ENCODE data around the gene CXCL6. TPM values are rescaled to one million over a fixed set of nuclear protein-coding genes. Genes with fewer than 3 reads are reported as not detected.

CXCL6 gene
- total and polyA plus RNA-seq, 4 donors: 0.79 to 2.9 (median 1.4) TPM

- H3K27me3 ChIP-seq (ENCODE audit: control insufficient read depth, insufficient read depth, low read length): no peaks in the 10 kb centered on the region
Observed at GRCh38 chr4:73871511-73872310, 35.2 kb downstream of the CXCL6 start.

DNA sequence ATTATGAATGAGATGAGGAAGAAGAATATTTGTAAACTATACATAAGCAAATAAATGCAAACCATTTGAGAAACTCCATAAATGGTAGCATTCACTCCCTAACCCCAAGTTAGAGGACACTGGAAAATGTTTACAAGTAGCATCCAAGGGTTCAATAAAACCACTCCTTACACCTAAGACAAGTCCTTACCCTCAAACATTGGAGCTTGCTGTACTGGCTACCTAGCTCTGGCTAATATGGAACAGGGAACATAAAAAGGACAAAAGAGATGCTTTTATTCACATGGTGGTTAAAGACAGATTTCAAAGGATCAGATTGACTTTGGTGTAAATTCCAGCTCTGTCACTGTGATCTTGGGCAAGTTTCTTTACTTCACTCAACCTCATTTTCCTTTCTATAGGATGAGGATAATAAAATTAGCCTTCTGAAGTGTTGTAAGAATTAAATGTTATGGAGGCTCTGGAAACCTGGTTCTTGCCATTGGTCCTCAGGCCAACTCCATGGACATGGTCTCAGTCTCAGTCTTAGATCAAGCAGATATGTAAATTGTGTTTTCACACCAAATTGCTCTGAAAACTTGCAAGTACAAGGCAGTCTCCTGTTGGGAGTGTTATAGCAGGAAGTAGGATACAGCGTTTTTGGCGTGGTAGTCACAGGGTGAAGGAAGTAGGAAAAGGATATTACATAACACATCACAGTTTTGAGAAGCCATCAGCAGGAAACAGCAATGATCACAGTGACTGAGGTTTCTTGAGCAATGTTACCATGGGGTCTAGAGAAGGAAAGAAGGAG is 36.0 kb downstream of the CXCL6 start:
- no peaks in the 10 kb centered on the region for H3K36me3 ChIP-seq (ENCODE audit: control insufficient read depth, insufficient read depth, low read length)
- H3K27me3 ChIP-seq (ENCODE audit: control insufficient read depth, insufficient read depth, low read length): no peaks in the 10 kb centered on the region
- no peaks in the 10 kb centered on the region for H3K9me3 ChIP-seq (ENCODE audit: control insufficient read depth, insufficient read depth, low read length)
- no peak overlapping the region for H3K27ac ChIP-seq (ENCODE audit: low read depth, low read length)
- no peak overlapping the region for H3K4me3 ChIP-seq (ENCODE audit: low read depth, low read length)
- no peak for DNase-seq (ENCODE audit: low read depth in 4 of 6, low spot score in 6 of 6)
- H3K4me1 ChIP-seq (ENCODE audit: control insufficient read depth, insufficient read depth, low read length): peaks cover 11% of the 10 kb centered on the region
- WGBS (ENCODE audit: insufficient coverage): no CpG with 5 or more reads among the region's 2 CpGs

More at GRCh38 chr4:73871511-73872310, 35.2 kb downstream of the CXCL6 start:
- H3K4me3 ChIP-seq (ENCODE audit: low read depth, low read length): no peak overlapping the region
- no peaks in the 10 kb centered on the region for H3K36me3 ChIP-seq (ENCODE audit: control insufficient read depth, insufficient read depth, low read length)
- H3K9me3 ChIP-seq (ENCODE audit: control insufficient read depth, insufficient read depth, low read length): no peaks in the 10 kb centered on the region
- H3K4me1 ChIP-seq (ENCODE audit: control insufficient read depth, insufficient read depth, low read length): peaks cover 11% of the 10 kb centered on the region
- whole genome bisulfite sequencing (ENCODE audit: insufficient coverage): no CpG with 5 or more reads among the region's 6 CpGs
- DNase-seq (ENCODE audit: low read depth in 4 of 6, low spot score in 6 of 6): no peak
- no peak overlapping the region for H3K27ac ChIP-seq (ENCODE audit: low read depth, low read length)

GRCh38 chr4:73874386-73874785 is 37.9 kb downstream of the CXCL6 start:
- 90% methylated on average over 2 of the region's 2 CpGs for WGBS (ENCODE audit: insufficient coverage)
- Histone ChIP-seq H3K4me3 (ENCODE audit: low read depth, low read length) (no peak overlapping the region), H3K4me1 (ENCODE audit: control insufficient read depth, insufficient read depth, low read length) (peaks cover 4% of the 10 kb centered on the region), H3K27ac (ENCODE audit: low read depth, low read length) (no peak overlapping the region), H3K27me3 (ENCODE audit: control insufficient read depth, insufficient read depth, low read length) (no peaks in the 10 kb centered on the region), H3K9me3 (ENCODE audit: control insufficient read depth, insufficient read depth, low read length) (no peaks in the 10 kb centered on the region), H3K36me3 (ENCODE audit: control insufficient read depth, insufficient read depth, low read length) (no peaks in the 10 kb centered on the region)
- no peak for DNase-seq (ENCODE audit: low read depth in 4 of 6, low spot score in 6 of 6)

DNA sequence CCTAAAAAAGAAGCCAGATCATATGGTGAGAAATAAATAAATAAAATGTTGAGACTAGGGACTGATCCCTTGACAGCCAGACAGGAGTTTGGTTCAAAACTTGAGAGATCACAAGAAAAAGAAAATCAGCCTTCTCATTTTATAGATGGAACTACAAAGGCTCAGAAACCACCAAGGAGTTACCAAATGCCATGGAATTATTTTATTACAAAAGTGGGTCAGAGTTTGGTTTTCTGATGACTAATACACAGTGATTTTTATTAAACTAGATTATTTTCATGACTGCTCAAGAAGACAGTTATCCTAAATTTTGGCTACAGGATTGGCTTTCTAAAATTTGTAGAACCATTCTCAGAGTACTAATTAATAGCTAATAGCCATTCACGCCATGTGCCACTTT is 38.9 kb downstream of the CXCL6 start:
- Histone ChIP-seq H3K9me3 (ENCODE audit: control insufficient read depth, insufficient read depth, low read length) (no peaks in the 10 kb centered on the region), H3K4me1 (ENCODE audit: control insufficient read depth, insufficient read depth, low read length) (no peaks in the 10 kb centered on the region), H3K27me3 (ENCODE audit: control insufficient read depth, insufficient read depth, low read length) (no peaks in the 10 kb centered on the region), H3K27ac (ENCODE audit: low read depth, low read length) (no peak overlapping the region), H3K36me3 (ENCODE audit: control insufficient read depth, insufficient read depth, low read length) (no peaks in the 10 kb centered on the region), H3K4me3 (ENCODE audit: low read depth, low read length) (no peak overlapping the region)
- DNase-seq (ENCODE audit: low read depth in 4 of 6, low spot score in 6 of 6): no peak
- no CpG with 5 or more reads among the region's 1 CpG for WGBS (ENCODE audit: insufficient coverage)

- WGBS (ENCODE audit: insufficient coverage): no CpG with 5 or more reads among the region's 1 CpG
- no peak for DNase-seq (ENCODE audit: low read depth in 4 of 6, low spot score in 6 of 6)
- H3K4me1 ChIP-seq (ENCODE audit: control insufficient read depth, insufficient read depth, low read length): no peaks in the 10 kb centered on the region
- H3K27ac ChIP-seq (ENCODE audit: low read depth, low read length): no peak overlapping the region
- H3K9me3 ChIP-seq (ENCODE audit: control insufficient read depth, insufficient read depth, low read length): no peaks in the 10 kb centered on the region
- H3K36me3 ChIP-seq (ENCODE audit: control insufficient read depth, insufficient read depth, low read length): no peaks in the 10 kb centered on the region
- no peak overlapping the region for H3K4me3 ChIP-seq (ENCODE audit: low read depth, low read length)
- no peaks in the 10 kb centered on the region for H3K27me3 ChIP-seq (ENCODE audit: control insufficient read depth, insufficient read depth, low read length)
Observed at GRCh38 chr4:73883306-73883705, 46.8 kb downstream of the CXCL6 start.

DNA sequence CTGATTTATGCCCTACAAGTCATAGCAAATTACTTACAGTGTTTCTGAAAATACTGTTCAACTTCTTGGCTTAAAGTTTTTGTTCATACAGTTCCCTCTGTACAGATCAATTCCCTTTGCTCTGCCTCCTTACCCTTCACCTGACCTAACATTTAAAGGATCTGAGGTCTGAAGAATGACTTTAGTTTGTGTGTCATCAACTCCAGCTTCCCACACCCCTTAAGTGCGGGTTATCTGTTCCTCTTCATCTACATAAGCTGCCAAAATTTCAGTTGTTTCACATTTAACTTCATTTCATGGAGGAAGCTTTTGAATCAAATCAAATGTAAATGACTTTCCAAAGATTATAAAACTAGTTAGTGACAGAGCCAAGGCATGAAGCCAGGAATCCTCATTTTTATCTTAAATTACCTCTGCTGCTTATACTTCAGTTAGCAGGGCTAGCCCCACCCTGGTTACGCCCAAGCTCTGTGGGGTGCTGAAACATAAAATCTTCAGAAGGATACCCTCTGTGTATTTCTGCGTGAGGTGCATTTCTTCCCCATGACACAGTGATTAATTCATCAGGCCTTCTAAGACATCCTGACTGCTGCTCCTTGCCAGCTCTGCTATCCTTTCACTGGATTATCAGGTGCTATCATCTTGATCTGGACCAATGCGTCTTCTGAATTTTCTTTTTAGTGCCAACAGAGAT is 49.2 kb downstream of the CXCL6 start:
- no peak overlapping the region for H3K4me3 ChIP-seq (ENCODE audit: low read depth, low read length)
- no peaks in the 10 kb centered on the region for H3K9me3 ChIP-seq (ENCODE audit: control insufficient read depth, insufficient read depth, low read length)
- 80% methylated on average over 1 of the region's 4 CpGs for WGBS (ENCODE audit: insufficient coverage)
- no peak for DNase-seq (ENCODE audit: low read depth in 4 of 6, low spot score in 6 of 6)
- no peaks in the 10 kb centered on the region for H3K4me1 ChIP-seq (ENCODE audit: control insufficient read depth, insufficient read depth, low read length)
- no peaks in the 10 kb centered on the region for H3K36me3 ChIP-seq (ENCODE audit: control insufficient read depth, insufficient read depth, low read length)
- H3K27ac ChIP-seq (ENCODE audit: low read depth, low read length): no peak overlapping the region
- no peaks in the 10 kb centered on the region for H3K27me3 ChIP-seq (ENCODE audit: control insufficient read depth, insufficient read depth, low read length)

Other genes starting within 250 kb of the CXCL6 start
- under 1 TPM; 0.28 to 0.89 TPM for gene RASSF6, start 216.2 kb upstream of the CXCL6 start, total RNA-seq
- under 1 TPM; 0.30 to 0.35 TPM for gene RASSF6, start 216.2 kb upstream of the CXCL6 start, polyA plus RNA-seq (ENCODE audit: insufficient read length in 2 of 2)
- gene CXCL8, start 96.1 kb upstream of the CXCL6 start, total RNA-seq: 10 to 100 TPM in 1 of 2 donors, 1 to 10 TPM in 1; 2.6 to 15.7 TPM
- 1 to 10 TPM; 1.1 to 1.2 TPM for gene CXCL8, start 96.1 kb upstream of the CXCL6 start, polyA plus RNA-seq (ENCODE audit: insufficient read length in 2 of 2)
- 1 to 10 TPM in 1 of 2 donors, under 1 TPM in 1; 0.89 to 4.2 TPM for gene PF4V1, start 16.6 kb downstream of the CXCL6 start, total RNA-seq
- gene PF4V1, start 16.6 kb downstream of the CXCL6 start, polyA plus RNA-seq (ENCODE audit: insufficient read length in 2 of 2): 1 to 10 TPM in 1 of 2 donors, not detected in 1; 1.3 TPM
- gene CXCL1, start 32.7 kb downstream of the CXCL6 start, total RNA-seq: 1 to 10 TPM; 1.9 to 4.8 TPM
- gene CXCL1, start 32.7 kb downstream of the CXCL6 start, polyA plus RNA-seq (ENCODE audit: insufficient read length in 2 of 2): 1 to 10 TPM; 1.2 to 1.4 TPM
- gene PF4, start 145.3 kb downstream of the CXCL6 start, total RNA-seq: 1 to 10 TPM; 1.8 to 2.1 TPM
- 1 to 10 TPM; 1.1 to 2.3 TPM for gene PF4, start 145.3 kb downstream of the CXCL6 start, polyA plus RNA-seq (ENCODE audit: insufficient read length in 2 of 2)
- gene PPBP, start 151.5 kb downstream of the CXCL6 start, total RNA-seq: 10 to 100 TPM in 1 of 2 donors, 1 to 10 TPM in 1; 8.6 to 17.8 TPM
- gene PPBP, start 151.5 kb downstream of the CXCL6 start, polyA plus RNA-seq (ENCODE audit: insufficient read length in 2 of 2): 1 to 10 TPM; 2.6 to 3.9 TPM
- gene CXCL5, start 162.0 kb downstream of the CXCL6 start, total RNA-seq: under 1 TPM; 0.33 to 0.40 TPM
- 1 to 10 TPM; 1.2 to 1.9 TPM for gene CXCL5, start 162.0 kb downstream of the CXCL6 start, polyA plus RNA-seq (ENCODE audit: insufficient read length in 2 of 2)
- gene CXCL3, start 202.0 kb downstream of the CXCL6 start, total RNA-seq: 1 to 10 TPM in 1 of 2 donors, under 1 TPM in 1; 0.50 to 1.7 TPM
- gene CXCL3, start 202.0 kb downstream of the CXCL6 start, polyA plus RNA-seq (ENCODE audit: insufficient read length in 2 of 2): 1 to 10 TPM; 1.7 to 2.2 TPM

All from spinal cord (tissue), 10 donors.